B cell (primary cell): ENCODE data around the gene CDCA8. TPM values are rescaled to one million over a fixed set of nuclear protein-coding genes. Genes with fewer than 3 reads are reported as not detected.
A peak's percentile ranks its signal among the peaks of the same experiment; 100 is the strongest.

Source experiments
- ATAC-seq: fragments of 200-7000 bp; cut with Tn5 transposase; one replicate; pipeline ENCODE4 v1.10.0; 2021; ENCODE audit warnings: low read depth, mild to moderate bottlenecking, moderate number of reproducible peaks, moderate library complexity
- CTCF ChIA-PET: fragments of 350-600 bp; sonication (Branson Sonifier 250); formaldehyde crosslinking; loops from one replicate; lab custom pipeline; 2021; ENCODE audit warnings: antibody characterized with exemption, inconsistent platforms; lab: Charles Lee
- POLR2A ChIA-PET: fragments of 350-600 bp; sonication (Branson Sonifier 250); formaldehyde crosslinking; loops from one replicate; lab custom pipeline; 2021; ENCODE audit warnings: antibody characterized with exemption; lab: Charles Lee
- DNase-seq: peaks from one replicate; pipeline ENCODE4 v3.0.0; 2013
- H2AFZ ChIP-seq: 2 replicates; pipeline ENCODE4 v1.6.1; 2012; ENCODE audit warnings: mild to moderate bottlenecking, low read depth, low read length; ENCODE audit not compliant: insufficient read depth, poor library complexity, severe bottlenecking
- H3K27ac ChIP-seq, 2 donors: 1 replicate in 1 of 2; 2 replicates in 1 of 2; pipeline ENCODE4 v1.5.1; 2012 to 2013; ENCODE audit warnings: low read length in 2 of 2, mild to moderate bottlenecking in 2 of 2, moderate library complexity in 1 of 2
- H3K27me3 ChIP-seq, 4 experiments: fragments of 200-600 bp in 1 of 4; sonication (generic) in 1 of 4; replicated peaks in 1 of 4; 1 replicate in 2 of 4; 2 replicates in 2 of 4; pipeline versions ENCODE4 v1.6.1 to v1.7.0; 2013 to 2016; ENCODE audit warnings: low read length in 3 of 4, mild to moderate bottlenecking in 2 of 4, mixed read lengths in 1 of 4, moderate library complexity in 1 of 4; ENCODE audit not compliant: insufficient read depth in 4 of 4, control insufficient read depth in 3 of 4; ENCODE audit errors: control extremely low read depth in 1 of 4
- H3K36me3 ChIP-seq, 2 experiments: replicated peaks in 1 of 2; 1 replicate in 1 of 2; 2 replicates in 1 of 2; pipeline versions ENCODE4 v1.6.1 to v1.7.1; 2013; ENCODE audit warnings: low read length in 1 of 2; ENCODE audit not compliant: insufficient read depth in 2 of 2, control insufficient read depth in 1 of 2; ENCODE audit errors: control extremely low read depth in 1 of 2, extremely low read depth in 1 of 2
- H3K4me1 ChIP-seq, 2 donors: fragments of 200-600 bp in 1 of 2; sonication (generic) in 1 of 2; 1 replicate in 1 of 2; 2 replicates in 1 of 2; pipeline versions ENCODE4 v1.5.1 to v1.6.1; 2013 to 2017; ENCODE audit warnings: low read length in 2 of 2; ENCODE audit not compliant: control insufficient read depth in 2 of 2, insufficient read depth in 2 of 2
- H3K4me2 ChIP-seq: replicated peaks from 2 replicates; pipeline ENCODE3; 2012; ENCODE audit warnings: mild to moderate bottlenecking, low read depth, low read length; ENCODE audit not compliant: poor library complexity, severe bottlenecking
- H3K4me3 ChIP-seq, 5 experiments: fragments of 200-600 bp in 1 of 5; sonication (generic) in 1 of 5; 1 replicate in 3 of 5; 2 replicates in 2 of 5; pipeline versions ENCODE4 v1.5.1 to v1.7.0; 2011 to 2016; ENCODE audit warnings: low read length in 4 of 5, mild to moderate bottlenecking in 4 of 5, low read depth in 2 of 5, control low read depth in 1 of 5, moderate library complexity in 1 of 5; ENCODE audit not compliant: insufficient read depth in 1 of 5; ENCODE audit errors: control extremely low read depth in 1 of 5, extremely low read depth in 1 of 5
- H3K79me2 ChIP-seq: fragments of 200-600 bp; sonication (generic); one replicate; pipeline ENCODE4 v1.6.0; 2016; ENCODE audit warnings: low read length; ENCODE audit not compliant: control insufficient read depth, insufficient read depth
- H3K9ac ChIP-seq: fragments of 200-600 bp; sonication (generic); 2 replicates; pipeline ENCODE4 v1.6.1; 2017; ENCODE audit warnings: mild to moderate bottlenecking, low read length, moderate library complexity
- H3K9me3 ChIP-seq, 3 donors: one replicate each; pipeline versions ENCODE4 v1.6.1 to v1.7.1; 2013; ENCODE audit warnings: low read length in 2 of 3; ENCODE audit not compliant: control insufficient read depth in 2 of 3, insufficient read depth in 1 of 3; ENCODE audit errors: control extremely low read depth in 1 of 3
- H4K20me1 ChIP-seq: 2 replicates; pipeline ENCODE4 v1.6.0; 2012; ENCODE audit warnings: mild to moderate bottlenecking, low read length; ENCODE audit not compliant: insufficient read depth, control insufficient read depth, poor library complexity, severe bottlenecking
- H3K27ac Mint-ChIP-seq: one replicate; pipeline ENCODE4 v1.8.0; 2021; ENCODE audit warnings: mixed read lengths
- H3K27me3 Mint-ChIP-seq: one replicate; pipeline ENCODE4 v1.8.0; 2021; ENCODE audit warnings: mixed read lengths
- H3K4me1 Mint-ChIP-seq: one replicate; pipeline ENCODE4 v1.8.0; 2021; ENCODE audit warnings: mixed read lengths
- H3K4me3 Mint-ChIP-seq: one replicate; pipeline ENCODE4 v1.8.0; 2021; ENCODE audit warnings: mixed read lengths
- H3K9me3 Mint-ChIP-seq: one replicate; pipeline ENCODE4 v1.8.0; 2022; ENCODE audit warnings: mixed read lengths; ENCODE audit not compliant: insufficient read depth
- CTCF ChIP-seq: fragments of 200-600 bp; IDR thresholded peaks from one replicate; pipeline ENCODE4 v1.8.0; 2022; ENCODE audit warnings: antibody characterized with exemption, mild to moderate bottlenecking
- EZH2 ChIP-seq: IDR thresholded peaks from 2 replicates; pipeline ENCODE4 v1.6.1; 2012; ENCODE audit warnings: borderline replicate concordance, low read depth, mild to moderate bottlenecking, moderate library complexity, low read length; ENCODE audit not compliant: insufficient read depth, poor library complexity, severe bottlenecking
- WGBS: methylation state at CpG from one replicate; pipeline ENCODE4 v1.1.5; 2013; ENCODE audit warnings: missing lambda C conversion rate; ENCODE audit not compliant: insufficient coverage; 5-methylcytosine and 5-hydroxymethylcytosine counted together
- intact Hi-C: fragments of 100-400 bp; cut with micrococcal nuclease; formaldehyde crosslinking; loops from one replicate; pipeline ENCODE4 v1.10.0; 2022
- polyA plus RNA-seq: library from polyadenylated mRNA; depleted of rRNA; stranded (reverse); fragments of >200 nt; gene quantifications from 2 replicates; pipeline ENCODE4 v1.2.3, GENCODE V29; 2012
- total RNA-seq, 2 donors: library from RNA; stranded (reverse); fragments of 120-200 nt in 1 of 2; gene quantifications; 1 replicate in 1 of 2; 2 replicates in 1 of 2; pipeline versions ENCODE4 v1.2.3 to v1.2.4, GENCODE V29; 2013 to 2022

Gene CDCA8
- total and polyA plus RNA-seq, 2 donors (not counting 1 experiment from before 2014, with no cell fraction given), result 1.3 to 1.6 TPM

DNA sequence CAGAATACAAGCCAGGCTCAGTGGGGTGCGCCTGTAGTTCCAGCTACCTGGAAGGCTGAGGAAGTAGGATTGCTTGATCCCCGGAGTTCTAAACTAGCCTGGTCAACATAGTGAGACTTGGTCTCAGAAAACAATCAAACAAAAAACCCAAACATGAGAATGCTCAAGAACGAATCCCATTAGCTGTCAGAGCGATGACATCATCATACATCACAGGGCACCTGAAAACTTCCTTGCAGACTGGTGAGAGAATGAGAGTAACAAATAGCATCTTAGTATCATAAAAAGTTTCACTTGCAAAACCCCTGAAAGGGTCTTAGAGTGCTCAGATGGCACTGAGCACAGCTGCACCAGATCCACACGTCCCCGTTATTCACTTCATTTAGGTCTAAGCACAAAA, 21.1 kb upstream of the CDCA8 start:
- no peak for DNase-seq

More for the DNA sequence above, 21.1 kb upstream of the CDCA8 start:
- peaks cover 13% of the 10 kb centered on the region for H3K4me1 Mint-ChIP-seq
- POLR2A ChIA-PET, result no interaction called here
- peaks cover 10% of the 10 kb centered on the region for H3K27me3 Mint-ChIP-seq
- H2AFZ ChIP-seq, result no peak overlapping the region
- no peaks in the 10 kb centered on the region for H3K9me3 Mint-ChIP-seq
- H3K27ac Mint-ChIP-seq, result peak overlapping the region; percentile 50
- 82% methylated on average over 4 of the region's 6 CpGs for WGBS
- H3K4me1 ChIP-seq, result peaks cover 12 to 16% of the 10 kb centered on the region in 2 donors
- no peak overlapping the region for H3K4me3 Mint-ChIP-seq
- intact Hi-C loops, result no loop called here
- no peaks in the 10 kb centered on the region for H4K20me1 ChIP-seq
- H3K4me2 ChIP-seq, result no peak overlapping the region
- ATAC-seq, result no peak
- no peaks in the 10 kb centered on the region for H3K9me3 ChIP-seq
- H3K36me3 ChIP-seq, result no peaks in the 10 kb centered on the region
- H3K4me3 ChIP-seq, result no peak overlapping the region
- no peak for TF ChIP-seq CTCF
- TF ChIP-seq EZH2, result no peak
- H3K9ac ChIP-seq, result no peak overlapping the region
- no peak overlapping the region for H3K27ac ChIP-seq
- H3K79me2 ChIP-seq, result no peaks in the 10 kb centered on the region
- CTCF ChIA-PET, result interaction anchor here (4.2 kb wide), 1 partner anchor 11 kb away, joined by 18 read pairs; no protein-coding TSS in a partner anchor
- H3K27me3 ChIP-seq, result peaks cover 0 to 15% (median 0%) of the 10 kb centered on the region in 4 experiments
